Kidney glomerular epithelial cell (primary cell): ENCODE results near the gene PPFIA4.

Experiments used
- DNase-seq: peaks from one replicate; lab custom pipeline; 2025; lab: John Stamatoyannopoulos, UW

The PPFIA4 gene

GRCh38 chr1:203099805-203100515, 73.7 kb downstream of the PPFIA4 start:
- DNase-seq = no peak

GRCh38 chr1:203100516-203100869, 74.2 kb downstream of the PPFIA4 start:
- DNase-seq = no peak

- no peak for DNase-seq
Observed at GRCh38 chr1:203101813-203102634, 75.7 kb downstream of the PPFIA4 start.

- no peak for DNase-seq
Observed at GRCh38 chr1:203103216-203103615, 76.9 kb downstream of the PPFIA4 start.

GRCh38 chr1:203103829-203104495, 77.7 kb downstream of the PPFIA4 start:
- no peak for DNase-seq

- no peak for DNase-seq
Observed at GRCh38 chr1:203104789-203105390, 78.6 kb downstream of the PPFIA4 start.

- no peak for DNase-seq
Observed at GRCh38 chr1:203112475-203112874, 86.2 kb downstream of the PPFIA4 start.

- no peak for DNase-seq
Observed at GRCh38 chr1:203113308-203113707, 87.0 kb downstream of the PPFIA4 start.

GRCh38 chr1:203114202-203114601, 87.9 kb downstream of the PPFIA4 start:
- DNase-seq = no peak

- DNase-seq = no peak
Observed at GRCh38 chr1:203116091-203116820, 90.0 kb downstream of the PPFIA4 start.

GRCh38 chr1:203117611-203118575, 91.6 kb downstream of the PPFIA4 start:
- DNase-seq = peak; percentile 31

GRCh38 chr1:203120325-203121153, 94.2 kb downstream of the PPFIA4 start:
- no peak for DNase-seq

- DNase-seq = no peak
Observed at GRCh38 chr1:203121186-203122015, 95.1 kb downstream of the PPFIA4 start.

GRCh38 chr1:203122159-203122558, 95.9 kb downstream of the PPFIA4 start:
- DNase-seq = no peak

- DNase-seq = no peak
Observed at GRCh38 chr1:203124011-203124410, 97.7 kb downstream of the PPFIA4 start.

- no peak for DNase-seq
Observed at GRCh38 chr1:203124546-203125317, 98.4 kb downstream of the PPFIA4 start.

- peak; percentile 45 for DNase-seq
Observed at GRCh38 chr1:203126151-203126865, 100.0 kb downstream of the PPFIA4 start.
